Fibroblast of pulmonary artery (primary cell): Measurements from ENCODE around the gene PLIN5.
A peak's percentile ranks its signal among the peaks of the same experiment; 100 is the strongest.

Experiments
- DNase-seq: peaks from one replicate; pipeline ENCODE4 v3.0.0-alpha.2; 2010; ENCODE audit warnings: low read depth
- H3K4me3 ChIP-seq: replicated peaks from 2 replicates; pipeline ENCODE4 v1.5.1; 2011; ENCODE audit warnings: low read depth, mild to moderate bottlenecking, control low read depth, low read length, moderate library complexity
- TF ChIP-seq, protein P1 (sequence below): IDR thresholded peaks from 2 replicates; pipeline ENCODE4 v1.5.1; 2011; ENCODE audit warnings: mild to moderate bottlenecking, control low read depth, low read length, inconsistent platforms; ENCODE audit errors: missing control alignments

The PLIN5 gene

DNA sequence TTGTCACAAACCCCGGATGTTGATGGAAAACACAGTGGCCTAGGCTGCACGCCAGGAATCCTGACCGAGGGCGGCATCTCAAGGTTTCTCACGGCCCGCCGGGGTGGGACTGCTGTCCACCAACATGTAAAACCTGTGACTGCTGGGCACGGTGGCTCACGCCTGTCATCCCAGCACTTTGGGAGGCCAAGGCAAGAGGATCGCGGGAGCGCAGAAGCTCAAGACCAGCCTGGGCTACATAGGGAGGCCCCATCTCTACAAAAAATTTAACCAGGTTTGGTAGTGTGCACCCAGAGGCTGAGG, 27.9 kb downstream of the PLIN5 start:
- TF ChIP-seq, protein P1, sequence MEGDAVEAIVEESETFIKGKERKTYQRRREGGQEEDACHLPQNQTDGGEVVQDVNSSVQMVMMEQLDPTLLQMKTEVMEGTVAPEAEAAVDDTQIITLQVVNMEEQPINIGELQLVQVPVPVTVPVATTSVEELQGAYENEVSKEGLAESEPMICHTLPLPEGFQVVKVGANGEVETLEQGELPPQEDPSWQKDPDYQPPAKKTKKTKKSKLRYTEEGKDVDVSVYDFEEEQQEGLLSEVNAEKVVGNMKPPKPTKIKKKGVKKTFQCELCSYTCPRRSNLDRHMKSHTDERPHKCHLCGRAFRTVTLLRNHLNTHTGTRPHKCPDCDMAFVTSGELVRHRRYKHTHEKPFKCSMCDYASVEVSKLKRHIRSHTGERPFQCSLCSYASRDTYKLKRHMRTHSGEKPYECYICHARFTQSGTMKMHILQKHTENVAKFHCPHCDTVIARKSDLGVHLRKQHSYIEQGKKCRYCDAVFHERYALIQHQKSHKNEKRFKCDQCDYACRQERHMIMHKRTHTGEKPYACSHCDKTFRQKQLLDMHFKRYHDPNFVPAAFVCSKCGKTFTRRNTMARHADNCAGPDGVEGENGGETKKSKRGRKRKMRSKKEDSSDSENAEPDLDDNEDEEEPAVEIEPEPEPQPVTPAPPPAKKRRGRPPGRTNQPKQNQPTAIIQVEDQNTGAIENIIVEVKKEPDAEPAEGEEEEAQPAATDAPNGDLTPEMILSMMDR, result no peak
- no peak overlapping the region for H3K4me3 ChIP-seq
- DNase-seq, result no peak

DNA sequence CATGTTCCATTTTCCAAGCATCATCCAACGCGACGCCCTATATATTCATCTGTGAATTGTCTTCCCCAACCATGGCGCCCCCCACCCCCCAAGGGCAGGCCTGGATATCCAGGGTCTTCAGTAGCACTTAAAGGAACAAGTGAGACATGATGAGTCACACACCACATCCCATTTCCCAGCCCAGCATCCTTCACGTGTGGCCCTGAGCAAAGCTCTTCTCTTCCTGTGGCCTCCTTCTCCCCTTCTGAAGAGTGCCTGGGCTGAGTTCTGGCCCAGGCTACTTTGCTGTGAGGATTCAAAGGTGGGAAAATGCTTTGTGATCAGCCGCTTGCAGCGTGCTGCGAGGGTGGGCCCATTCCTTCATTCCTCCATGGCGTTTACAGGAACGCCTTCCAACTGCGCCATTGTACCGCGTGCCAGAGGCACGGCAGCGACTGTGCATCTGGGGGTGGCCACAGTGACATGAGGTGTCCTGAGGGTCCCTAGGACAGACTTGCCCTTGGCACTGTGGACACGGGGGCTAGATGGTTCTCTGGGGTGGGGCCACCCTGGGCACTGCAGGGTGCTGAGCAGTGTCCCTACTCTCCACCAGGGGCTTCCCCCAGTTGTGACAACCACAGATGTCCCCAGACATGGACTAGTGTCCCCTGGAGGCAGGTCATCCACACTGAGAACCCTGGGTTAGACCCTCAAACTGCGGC, 28.4 kb downstream of the PLIN5 start:
- no peak overlapping the region for H3K4me3 ChIP-seq
- DNase-seq, result peak; percentile 53
- TF ChIP-seq, protein P1, result no peak

DNA sequence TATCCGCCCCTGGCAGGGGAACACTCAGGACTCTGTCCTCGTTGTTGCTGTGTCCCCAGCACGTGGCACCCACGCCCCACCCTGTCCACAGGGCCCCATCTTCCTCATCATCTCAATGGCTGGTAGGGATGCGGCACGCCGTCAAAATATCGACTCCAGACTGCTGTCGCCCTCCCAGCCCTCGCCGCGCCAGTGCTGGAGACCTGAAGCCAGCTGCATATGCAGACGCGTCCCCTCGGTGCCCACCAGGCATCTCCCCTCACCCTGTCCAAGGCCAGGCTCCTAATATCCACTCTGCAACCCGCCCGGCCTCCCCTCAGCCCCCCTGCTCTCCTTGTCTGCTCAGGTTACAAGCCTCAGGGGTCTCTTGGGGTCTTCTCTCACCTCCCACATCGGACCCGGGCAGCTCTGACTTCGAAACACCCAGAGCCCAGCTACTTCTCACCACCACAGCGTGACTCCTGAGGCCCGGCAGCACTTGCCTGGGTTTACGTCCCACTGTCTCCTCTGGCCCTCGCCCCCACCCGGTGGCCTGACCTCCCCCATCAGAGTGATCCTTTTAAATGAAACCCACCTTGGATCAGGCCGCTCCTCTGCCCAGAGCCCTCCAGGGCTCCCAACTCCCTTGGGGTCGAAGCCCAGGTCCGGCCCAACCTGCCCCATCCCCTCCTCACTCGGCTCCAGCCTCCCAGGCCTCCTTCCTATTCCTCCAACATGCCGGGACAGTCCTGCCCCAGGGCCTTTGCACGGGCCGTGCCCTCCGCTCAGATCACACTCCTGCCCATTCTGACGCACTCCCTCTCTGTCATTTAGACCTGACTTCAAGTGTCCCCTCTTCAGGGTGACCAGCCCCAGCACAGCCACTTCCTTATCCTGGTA, 29.2 kb downstream of the PLIN5 start:
- H3K4me3 ChIP-seq, result no peak overlapping the region
- TF ChIP-seq, protein P1, result no peak
- DNase-seq, result no peak

DNA sequence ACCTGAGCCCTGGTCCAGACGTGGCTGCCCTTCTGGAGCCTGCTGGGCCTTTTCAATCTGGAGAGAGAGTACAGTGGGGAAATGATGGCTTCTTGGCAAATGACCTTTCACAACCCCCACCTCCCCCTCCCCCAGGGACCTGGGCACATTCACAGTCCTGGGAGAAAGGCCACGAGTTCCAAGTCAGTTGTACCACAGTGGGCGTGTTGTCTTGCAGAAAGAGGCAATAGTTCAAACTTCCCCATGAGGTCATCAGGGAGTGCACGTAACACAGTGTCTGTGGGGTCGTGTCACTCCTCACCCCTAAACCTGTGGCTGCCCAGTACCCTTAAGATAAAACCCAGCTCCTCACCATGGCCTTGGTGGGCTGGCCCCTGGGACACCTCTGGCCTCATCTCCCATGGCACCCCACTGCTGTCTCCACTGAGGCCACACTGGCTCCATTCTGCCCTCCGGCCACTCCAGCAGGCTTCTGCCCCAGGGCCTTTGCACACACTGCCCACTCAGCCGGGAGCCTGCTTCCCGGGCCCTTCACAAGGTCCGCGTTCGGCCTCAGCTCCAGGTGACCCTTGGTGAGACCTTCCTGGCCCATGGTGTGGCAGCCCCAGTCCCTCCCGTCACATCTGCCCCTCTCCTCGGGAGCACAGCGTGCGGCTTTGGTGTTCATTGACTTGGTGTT, 30.0 kb downstream of the PLIN5 start:
- no peak for DNase-seq
- TF ChIP-seq, protein P1, result no peak
- no peak overlapping the region for H3K4me3 ChIP-seq

DNA sequence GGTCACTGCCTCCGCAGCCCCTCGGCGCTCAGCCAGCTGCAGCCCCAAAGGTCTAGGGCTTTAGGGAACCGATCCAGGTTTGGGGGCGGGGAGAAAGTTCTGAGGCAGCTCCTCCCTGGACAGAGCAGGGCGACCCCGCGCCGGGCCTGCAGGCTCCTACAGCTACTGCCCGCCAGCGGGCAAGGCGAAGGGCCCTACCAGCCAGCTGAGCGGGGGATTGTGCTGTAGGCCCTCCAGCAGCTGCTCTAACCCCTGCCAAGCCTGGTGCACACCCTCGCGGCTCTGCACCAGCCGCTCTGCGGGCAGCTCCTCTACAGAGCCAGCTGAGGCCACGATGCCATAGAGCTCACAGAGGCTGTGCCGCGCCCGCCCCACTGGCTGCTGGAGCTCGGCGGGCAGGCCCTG, 30.7 kb downstream of the PLIN5 start:
- no peak overlapping the region for H3K4me3 ChIP-seq

DNA sequence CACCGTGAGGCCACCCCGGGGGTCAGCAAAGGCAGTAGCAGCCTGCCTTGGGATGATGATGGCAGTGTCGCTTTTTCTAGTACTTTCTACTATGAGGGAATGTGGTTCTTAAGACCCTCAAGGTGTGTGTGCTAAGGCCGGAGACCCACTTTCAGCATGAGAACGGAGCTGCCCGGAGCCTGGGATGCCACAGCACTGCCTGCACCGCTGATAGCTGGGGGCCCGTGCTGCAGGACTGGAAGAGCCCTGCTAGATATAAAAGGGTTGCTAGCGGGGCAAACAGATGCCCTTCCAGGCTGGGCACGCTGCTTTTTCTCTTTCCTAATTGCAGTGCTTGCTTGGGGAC, 31.2 kb downstream of the PLIN5 start:
- TF ChIP-seq, protein P1, result no peak
- DNase-seq, result no peak
- H3K4me3 ChIP-seq, result no peak overlapping the region

More for the DNA sequence above, 30.7 kb downstream of the PLIN5 start:
- TF ChIP-seq, protein P1, result no peak
- DNase-seq, result no peak
